ENCODE measurements around the gene LRGUK. TPM values are rescaled to one million over a fixed set of nuclear protein-coding genes. Genes with fewer than 3 reads are reported as not detected.

The LRGUK gene
- total and polyA plus RNA-seq, 2 donors (not counting 3 experiments of a cell fraction or from before 2014, with no cell fraction given) = 0.10 to 0.11 TPM

GRCh38 chr7:134254311-134254710 is 127.2 kb downstream of the LRGUK start:
- intact Hi-C loops (cut with micrococcal nuclease) = no loop called here
- Histone ChIP-seq H3K36me3 (ENCODE audit: control insufficient read depth in 2 of 2, extremely low read depth in 1 of 2, insufficient read depth in 2 of 2, low read length in 2 of 2) (no peaks in the 10 kb centered on the region), H3K4me1 (ENCODE audit: control insufficient read depth, extremely low read depth, insufficient read depth, low read length) (no peaks in the 10 kb centered on the region), H3K4me2 (ENCODE audit: insufficient read depth, low read length) (no peak overlapping the region), H3K9me3 (replicated peaks; ENCODE audit: control insufficient read depth, insufficient read depth, low read length) (no peaks in the 10 kb centered on the region), H3K27ac (ENCODE audit: insufficient read depth, low read depth, low read length) (no peak overlapping the region), H3K9ac (replicated peaks; ENCODE audit: extremely low read depth, insufficient read depth, low read length) (no peak overlapping the region), H3K27me3 (ENCODE audit: control insufficient read depth in 2 of 2, insufficient read depth in 2 of 2, low read length in 2 of 2) (peaks cover 1 to 2% of the 10 kb centered on the region in 2 experiments), H3K4me3 (replicated peaks in 1 of 3; ENCODE audit: insufficient read depth in 1 of 3, low read depth in 1 of 3, low read length in 3 of 3) (no peak overlapping the region), H3K79me2 (ENCODE audit: control insufficient read depth, insufficient read depth, low read length) (no peaks in the 10 kb centered on the region), H2AFZ (ENCODE audit: low read depth, low read length) (no peak overlapping the region), H3K9me1 (replicated peaks; ENCODE audit: control insufficient read depth, extremely low read depth, insufficient read depth, low read length) (no peaks in the 10 kb centered on the region), H4K20me1 (replicated peaks; ENCODE audit: control insufficient read depth, extremely low read depth, insufficient read depth, low read length) (no peaks in the 10 kb centered on the region)
- dilution Hi-C loops (cut with MboI; ENCODE audit: extremely low pct_ligation_motif_present, low sequenced_read_pairs) = no loop called here
- DNase-seq (ENCODE audit: low read depth, low spot score) (no peak), FAIRE-seq (no peak)
- POLR2A ChIA-PET = no interaction called here
- no TSS peak for BruUV-seq (replicated peaks)
- no peak for TF ChIP-seq POLR2A (IDR thresholded peaks at IDR 0.05; ENCODE audit: low read depth, low read length)
- CTCF ChIA-PET = interaction anchor here (0.6 to 1.5 kb wide), 5 partner anchors 20 to 1551 kb away, joined by 3 to 7 read pairs (median 3); no protein-coding TSS in a partner anchor

DNA sequence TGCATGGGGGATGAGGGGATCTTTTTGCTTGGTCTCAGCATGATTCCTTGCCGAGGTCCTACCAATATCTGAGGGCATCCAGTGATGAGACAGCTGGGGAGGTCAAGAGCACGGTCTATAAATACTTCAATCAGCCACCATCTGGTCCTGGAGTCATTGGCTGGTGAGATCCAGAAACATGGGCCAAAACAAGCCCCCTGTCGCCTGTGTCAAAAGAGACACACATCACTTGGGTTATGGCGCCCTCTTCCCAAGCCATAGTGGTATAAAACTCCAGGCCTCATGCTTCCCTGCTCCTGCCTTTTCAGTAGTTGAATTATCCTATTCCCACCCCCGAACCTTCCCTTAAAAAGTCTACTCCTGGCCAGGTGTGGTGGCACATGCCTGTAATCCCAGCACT is 128.7 kb downstream of the LRGUK start:
- intact Hi-C loops (cut with micrococcal nuclease) = no loop called here
- Histone ChIP-seq H3K36me3 (ENCODE audit: control insufficient read depth in 2 of 2, extremely low read depth in 1 of 2, insufficient read depth in 2 of 2, low read length in 2 of 2) (no peaks in the 10 kb centered on the region), H3K4me1 (ENCODE audit: control insufficient read depth, extremely low read depth, insufficient read depth, low read length) (no peaks in the 10 kb centered on the region), H3K9me3 (replicated peaks; ENCODE audit: control insufficient read depth, insufficient read depth, low read length) (no peaks in the 10 kb centered on the region), H4K20me1 (replicated peaks; ENCODE audit: control insufficient read depth, extremely low read depth, insufficient read depth, low read length) (no peaks in the 10 kb centered on the region), H3K79me2 (ENCODE audit: control insufficient read depth, insufficient read depth, low read length) (no peaks in the 10 kb centered on the region), H2AFZ (ENCODE audit: low read depth, low read length) (no peak overlapping the region), H3K27me3 (ENCODE audit: control insufficient read depth in 2 of 2, insufficient read depth in 2 of 2, low read length in 2 of 2) (peaks cover 0 to 2% of the 10 kb centered on the region in 2 experiments), H3K4me3 (replicated peaks in 1 of 3; ENCODE audit: insufficient read depth in 1 of 3, low read depth in 1 of 3, low read length in 3 of 3) (no peak overlapping the region), H3K4me2 (ENCODE audit: insufficient read depth, low read length) (no peak overlapping the region), H3K9ac (replicated peaks; ENCODE audit: extremely low read depth, insufficient read depth, low read length) (no peak overlapping the region), H3K27ac (ENCODE audit: insufficient read depth, low read depth, low read length) (no peak overlapping the region), H3K9me1 (replicated peaks; ENCODE audit: control insufficient read depth, extremely low read depth, insufficient read depth, low read length) (no peaks in the 10 kb centered on the region)
- BruUV-seq (replicated peaks) = no TSS peak
- ChIA-PET CTCF (no interaction called here), POLR2A (no interaction called here)
- no peak for TF ChIP-seq POLR2A (IDR thresholded peaks at IDR 0.05; ENCODE audit: low read depth, low read length)
- dilution Hi-C loops (cut with MboI; ENCODE audit: extremely low pct_ligation_motif_present, low sequenced_read_pairs) = no loop called here
- FAIRE-seq = no peak
- no peak for DNase-seq (ENCODE audit: low read depth, low spot score)

DNA sequence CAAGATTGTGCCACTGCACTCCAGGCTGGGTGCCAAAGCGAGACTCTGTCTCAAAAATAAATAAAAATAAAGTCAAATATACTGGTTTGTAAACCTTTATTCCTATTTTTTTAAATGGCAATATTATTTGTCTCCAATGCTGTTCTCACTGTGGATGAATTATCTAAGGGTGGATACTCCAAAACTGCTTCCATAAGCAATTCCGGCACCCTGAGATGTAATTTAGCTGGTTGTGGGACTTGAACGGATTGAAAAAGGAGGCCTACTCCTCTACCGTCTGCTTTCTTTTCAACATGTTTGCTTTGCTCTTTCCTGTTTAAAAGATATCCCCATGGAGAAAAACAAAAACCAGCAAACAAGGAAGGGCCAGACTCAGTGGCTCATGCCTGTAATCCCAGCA is 135.2 kb downstream of the LRGUK start:
- Histone ChIP-seq H3K36me3 (ENCODE audit: control insufficient read depth in 2 of 2, extremely low read depth in 1 of 2, insufficient read depth in 2 of 2, low read length in 2 of 2) (no peaks in the 10 kb centered on the region), H3K9me3 (replicated peaks; ENCODE audit: control insufficient read depth, insufficient read depth, low read length) (no peaks in the 10 kb centered on the region), H2AFZ (ENCODE audit: low read depth, low read length) (no peak overlapping the region), H3K4me1 (ENCODE audit: control insufficient read depth, extremely low read depth, insufficient read depth, low read length) (no peaks in the 10 kb centered on the region), H3K9me1 (replicated peaks; ENCODE audit: control insufficient read depth, extremely low read depth, insufficient read depth, low read length) (no peaks in the 10 kb centered on the region), H3K9ac (replicated peaks; ENCODE audit: extremely low read depth, insufficient read depth, low read length) (no peak overlapping the region), H3K4me3 (replicated peaks in 1 of 3; ENCODE audit: insufficient read depth in 1 of 3, low read depth in 1 of 3, low read length in 3 of 3) (no peak overlapping the region), H3K4me2 (ENCODE audit: insufficient read depth, low read length) (no peak overlapping the region), H4K20me1 (replicated peaks; ENCODE audit: control insufficient read depth, extremely low read depth, insufficient read depth, low read length) (no peaks in the 10 kb centered on the region), H3K27me3 (ENCODE audit: control insufficient read depth in 2 of 2, insufficient read depth in 2 of 2, low read length in 2 of 2) (peaks cover 0 to 2% of the 10 kb centered on the region in 2 experiments), H3K79me2 (ENCODE audit: control insufficient read depth, insufficient read depth, low read length) (no peaks in the 10 kb centered on the region), H3K27ac (ENCODE audit: insufficient read depth, low read depth, low read length) (no peak overlapping the region)
- TF ChIP-seq, protein P1, sequence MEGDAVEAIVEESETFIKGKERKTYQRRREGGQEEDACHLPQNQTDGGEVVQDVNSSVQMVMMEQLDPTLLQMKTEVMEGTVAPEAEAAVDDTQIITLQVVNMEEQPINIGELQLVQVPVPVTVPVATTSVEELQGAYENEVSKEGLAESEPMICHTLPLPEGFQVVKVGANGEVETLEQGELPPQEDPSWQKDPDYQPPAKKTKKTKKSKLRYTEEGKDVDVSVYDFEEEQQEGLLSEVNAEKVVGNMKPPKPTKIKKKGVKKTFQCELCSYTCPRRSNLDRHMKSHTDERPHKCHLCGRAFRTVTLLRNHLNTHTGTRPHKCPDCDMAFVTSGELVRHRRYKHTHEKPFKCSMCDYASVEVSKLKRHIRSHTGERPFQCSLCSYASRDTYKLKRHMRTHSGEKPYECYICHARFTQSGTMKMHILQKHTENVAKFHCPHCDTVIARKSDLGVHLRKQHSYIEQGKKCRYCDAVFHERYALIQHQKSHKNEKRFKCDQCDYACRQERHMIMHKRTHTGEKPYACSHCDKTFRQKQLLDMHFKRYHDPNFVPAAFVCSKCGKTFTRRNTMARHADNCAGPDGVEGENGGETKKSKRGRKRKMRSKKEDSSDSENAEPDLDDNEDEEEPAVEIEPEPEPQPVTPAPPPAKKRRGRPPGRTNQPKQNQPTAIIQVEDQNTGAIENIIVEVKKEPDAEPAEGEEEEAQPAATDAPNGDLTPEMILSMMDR (IDR thresholded peaks at IDR 0.05; ENCODE audit: extremely low read depth in 1 of 2, insufficient read depth in 1 of 2, low read depth in 1 of 2, low read length in 2 of 2) = no peak
- no TSS peak for BruUV-seq (replicated peaks)
- DNase-seq (ENCODE audit: low read depth, low spot score) (no peak), FAIRE-seq (no peak)
- POLR2A ChIA-PET = no interaction called here
- intact Hi-C loops (cut with micrococcal nuclease) = no loop called here
- dilution Hi-C loops (cut with MboI; ENCODE audit: extremely low pct_ligation_motif_present, low sequenced_read_pairs) = no loop called here
- CTCF ChIA-PET = no interaction called here
